ENCODE measurements around the gene CACNG6. TPM values are rescaled to one million over a fixed set of nuclear protein-coding genes. Genes with fewer than 3 reads are reported as not detected.
A peak's percentile ranks its signal among the peaks of the same experiment; 100 is the strongest.

The CACNG6 gene
- total RNA-seq, 4 donors from 2014 or later: 1.4 TPM; not detected in 3

DNA sequence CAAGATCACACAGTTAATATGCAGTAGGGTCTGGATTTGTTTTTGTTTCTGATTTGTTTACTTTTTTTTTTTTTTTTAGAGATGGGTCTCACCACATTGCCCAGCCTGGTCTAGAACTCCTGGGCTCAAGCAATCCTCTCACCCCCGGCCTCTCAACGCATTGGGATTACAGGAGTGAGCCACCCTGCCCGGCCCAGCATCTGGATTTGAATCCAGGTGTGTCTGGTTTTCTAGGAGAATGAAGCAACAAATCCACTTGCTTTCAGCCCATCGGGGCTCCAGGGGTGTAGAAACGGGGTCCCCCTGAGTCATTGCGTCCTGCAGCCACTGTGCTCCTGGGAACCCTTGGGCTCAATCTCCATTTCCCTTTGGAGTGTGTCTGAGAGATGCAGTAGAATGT is 22.1 kb upstream of the CACNG6 start:
- DNase-seq: no peak
- Histone ChIP-seq H3K27ac (no peak overlapping the region), H3K4me3 (no peak overlapping the region), H3K36me3 (no peaks in the 10 kb centered on the region), H3K27me3 (peaks cover 0 to 52% (median 0%) of the 10 kb centered on the region in 4 donors), H3K9me3 (no peaks in the 10 kb centered on the region), H3K4me1 (no peaks in the 10 kb centered on the region)
- TF ChIP-seq CTCF (IDR thresholded peaks at IDR 0.05): no peak
- TF ChIP-seq POLR2A (IDR thresholded peaks at IDR 0.05): no peak
- 71 to 85% methylated on average over 4 to 6 of the region's 6 CpGs for WGBS, 2 donors
- intact Hi-C loops (cut with DNase I): no loop called here

DNA sequence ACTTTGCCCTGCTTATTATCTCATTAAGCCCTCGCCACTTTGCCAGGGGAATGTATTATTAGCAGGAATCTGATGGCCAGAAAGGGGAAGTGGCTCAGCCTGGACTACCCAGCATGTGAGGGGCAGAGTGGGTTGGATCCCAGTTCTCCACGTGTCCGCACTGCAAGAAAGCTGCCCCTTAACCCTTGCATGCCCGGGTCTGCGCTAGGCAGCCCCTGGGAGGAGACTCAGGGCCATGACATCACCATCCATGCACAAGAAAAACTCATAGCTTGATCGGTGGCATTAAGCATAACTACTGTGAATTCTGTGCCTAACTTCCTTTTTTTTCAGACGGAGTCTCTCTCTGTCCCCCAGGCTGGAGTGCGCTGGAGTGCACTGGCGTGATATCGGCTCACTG is 19.8 kb upstream of the CACNG6 start:
- Histone ChIP-seq H3K4me3 (no peak overlapping the region), H3K36me3 (no peaks in the 10 kb centered on the region), H3K27me3 (peaks cover 0 to 47% (median 0%) of the 10 kb centered on the region in 4 donors), H3K27ac (no peak overlapping the region), H3K4me1 (no peaks in the 10 kb centered on the region), H3K9me3 (no peaks in the 10 kb centered on the region)
- intact Hi-C loops (cut with DNase I): no loop called here
- no peak for TF ChIP-seq CTCF (IDR thresholded peaks at IDR 0.05)
- TF ChIP-seq POLR2A (IDR thresholded peaks at IDR 0.05): no peak
- 58 to 61% methylated on average over 5 to 9 of the region's 10 CpGs for WGBS, 2 donors
- no peak for DNase-seq

DNA sequence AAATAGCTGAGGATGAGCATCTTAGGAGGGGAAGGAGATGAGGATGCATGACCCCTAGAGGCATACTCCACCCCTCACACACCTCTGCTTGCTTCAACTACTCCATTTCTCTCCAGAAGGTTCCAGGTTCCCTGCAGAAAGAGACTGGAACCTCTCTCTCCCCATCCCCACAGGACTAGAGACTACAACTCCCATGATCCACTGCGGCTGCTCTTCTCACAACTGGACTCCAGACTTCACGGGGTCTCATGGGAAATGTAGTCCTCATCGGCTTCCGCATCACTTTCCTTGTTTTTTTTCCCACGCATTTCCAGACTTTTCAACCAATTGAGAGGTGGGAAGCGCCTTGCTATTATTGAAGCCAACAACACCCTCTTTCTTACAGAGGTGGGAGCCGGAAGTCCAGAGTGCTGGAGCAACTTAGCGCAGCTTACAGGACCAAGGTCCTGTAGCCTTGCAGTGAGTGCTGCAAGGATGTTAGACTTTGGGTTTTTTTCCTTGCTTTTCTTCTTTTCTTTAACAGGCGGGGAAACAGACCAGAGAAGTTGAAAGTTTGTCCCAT is 13.9 kb upstream of the CACNG6 start:
- WGBS, 2 donors: 4 to 9% methylated on average over 8 to 9 of the region's 9 CpGs

GRCh38 chr19:53977991-53978731 is 13.3 kb upstream of the CACNG6 start:
- Histone ChIP-seq H3K27me3 (peaks cover 3 to 88% (median 12%) of the 10 kb centered on the region in 4 donors), H3K36me3 (no peaks in the 10 kb centered on the region), H3K4me1 (peaks cover 4 to 46% (median 16%) of the 10 kb centered on the region in 3 donors), H3K4me3 (peak overlapping the region in 3 of 4 donors; percentile 18 to 50 (median 28)), H3K27ac (no peak overlapping the region), H3K9me3 (peaks cover 0 to 1% (median 0%) of the 10 kb centered on the region in 3 donors)
- TF ChIP-seq CTCF (IDR thresholded peaks at IDR 0.05): no peak
- no peak for TF ChIP-seq POLR2A (IDR thresholded peaks at IDR 0.05)
- DNase-seq: no peak
- intact Hi-C loops (cut with DNase I): no loop called here
- 9 to 10% methylated on average over 19 to 27 of the region's 54 CpGs for WGBS, 2 donors

More for the DNA sequence above, 13.9 kb upstream of the CACNG6 start:
- intact Hi-C loops (cut with DNase I): no loop called here
- no peak for DNase-seq
- Histone ChIP-seq H3K36me3 (no peaks in the 10 kb centered on the region), H3K4me3 (peak overlapping the region in 3 of 4 donors; percentile 18 to 50 (median 28)), H3K27ac (no peak overlapping the region), H3K9me3 (no peaks in the 10 kb centered on the region), H3K4me1 (peaks cover 4 to 40% (median 12%) of the 10 kb centered on the region in 3 donors), H3K27me3 (peaks cover 3 to 88% (median 12%) of the 10 kb centered on the region in 4 donors)
- TF ChIP-seq POLR2A (IDR thresholded peaks at IDR 0.05) (no peak), CTCF (IDR thresholded peaks at IDR 0.05) (no peak)
